NCI-H748 treated with DMSO at 0.1 percent for 48 hours (cell line): ENCODE results near the gene HILPDA.
"Not testable (repeated sequence)": the region's sequence is repeated elsewhere in the genome, so short reads cannot be mapped to it uniquely, and the experiment has no call there.

Source experiments
- DNase-seq: peaks from one replicate; lab custom pipeline; 2025; lab: John Stamatoyannopoulos, UW

Gene HILPDA

GRCh38 chr7:128463345-128463744, 7.7 kb downstream of the HILPDA start:
- DNase-seq = not testable (repeated sequence)

- DNase-seq = not testable (repeated sequence)
Measured at GRCh38 chr7:128463933-128464332, 8.3 kb downstream of the HILPDA start.

- not testable (repeated sequence) for DNase-seq
Measured at GRCh38 chr7:128466871-128467270, 11.2 kb downstream of the HILPDA start.

- DNase-seq = peak; percentile 86
Measured at GRCh38 chr7:128476402-128477335, 21.0 kb downstream of the HILPDA start, which contains the start of gene METTL2B. TSS of gene METTL2B (plus strand) at chr7:128476748. CDS start at chr7:128476766, 18 bp downstream.

- DNase-seq = not testable (repeated sequence)
Measured at GRCh38 chr7:128477336-128477690, 21.6 kb downstream of the HILPDA start.

- not testable (repeated sequence) for DNase-seq
Measured at GRCh38 chr7:128479082-128479481, 23.4 kb downstream of the HILPDA start.

- DNase-seq = not testable (repeated sequence)
Measured at GRCh38 chr7:128488134-128488533, 32.5 kb downstream of the HILPDA start.

- no peak for DNase-seq
Measured at GRCh38 chr7:128497405-128497804, 41.7 kb downstream of the HILPDA start.

GRCh38 chr7:128505416-128505815, 49.7 kb downstream of the HILPDA start:
- DNase-seq = not testable (repeated sequence)

- not testable (repeated sequence) for DNase-seq
Measured at GRCh38 chr7:128506819-128507218, 51.1 kb downstream of the HILPDA start.

- DNase-seq = not testable (repeated sequence)
Measured at GRCh38 chr7:128507321-128507993, 51.8 kb downstream of the HILPDA start.
